ENCODE measurements around the gene AMBRA1.

The AMBRA1 gene

GRCh38 chr11:46363031-46363407, 230.8 kb downstream of the AMBRA1 start:
- no peak overlapping the region for H3K4me3 ChIP-seq
- no peak for TF ChIP-seq CTCF (IDR thresholded peaks at IDR 0.05)
- intact Hi-C loops (cut with DNase I; ENCODE audit: low total_unique reads) = no loop called here
- DNase-seq = peak; percentile 65 to 81
- H3K9me3 ChIP-seq = no peaks in the 10 kb centered on the region
- no peaks in the 10 kb centered on the region for H3K27me3 ChIP-seq
- peaks cover 5 to 46% (median 40%) of the 10 kb centered on the region in 4 donors for H3K4me1 ChIP-seq
- peaks cover 0 to 12% (median 3%) of the 10 kb centered on the region in 3 donors for H3K36me3 ChIP-seq
- H3K27ac ChIP-seq = peak overlapping the region; percentile 81

GRCh38 chr11:46362156-46363030, 231.4 kb downstream of the AMBRA1 start:
- peak overlapping the region; percentile 40 to 50 for H3K4me3 ChIP-seq
- H3K27me3 ChIP-seq = no peaks in the 10 kb centered on the region
- H3K27ac ChIP-seq = peak overlapping the region; percentile 81
- H3K9me3 ChIP-seq = no peaks in the 10 kb centered on the region
- intact Hi-C loops (cut with DNase I; ENCODE audit: low total_unique reads) = no loop called here
- peaks cover 5 to 41% (median 35%) of the 10 kb centered on the region in 4 donors for H3K4me1 ChIP-seq
- TF ChIP-seq CTCF (IDR thresholded peaks at IDR 0.05) = no peak
- peaks cover 0 to 7% (median 0%) of the 10 kb centered on the region in 3 donors for H3K36me3 ChIP-seq
- DNase-seq = no peak

- peak; percentile 64 to 90 for DNase-seq
- Histone ChIP-seq H3K4me1 (peaks cover 5 to 37% (median 31%) of the 10 kb centered on the region in 4 donors), H3K9me3 (no peaks in the 10 kb centered on the region), H3K27me3 (no peaks in the 10 kb centered on the region), H3K36me3 (peaks cover 0 to 3% (median 0%) of the 10 kb centered on the region in 3 donors), H3K4me3 (peak overlapping the region; percentile 40 to 50), H3K27ac (peak overlapping the region; percentile 81)
- TF ChIP-seq CTCF (IDR thresholded peaks at IDR 0.05) = no peak
- intact Hi-C loops (cut with DNase I; ENCODE audit: low total_unique reads) = no loop called here
Observed at GRCh38 chr11:46361283-46362155, 232.3 kb downstream of the AMBRA1 start.

- Histone ChIP-seq H3K27ac (peak overlapping the region; percentile 81), H3K9me3 (no peaks in the 10 kb centered on the region), H3K4me3 (peak overlapping the region; percentile 40 to 50), H3K27me3 (no peaks in the 10 kb centered on the region), H3K36me3 (peaks cover 0 to 6% (median 0%) of the 10 kb centered on the region in 3 donors), H3K4me1 (peaks cover 5 to 37% (median 31%) of the 10 kb centered on the region in 4 donors)
- no peak for TF ChIP-seq CTCF (IDR thresholded peaks at IDR 0.05)
- intact Hi-C loops (cut with DNase I; ENCODE audit: low total_unique reads) = no loop called here
- no peak for DNase-seq
Observed at GRCh38 chr11:46360878-46361277, 232.9 kb downstream of the AMBRA1 start.

DNA sequence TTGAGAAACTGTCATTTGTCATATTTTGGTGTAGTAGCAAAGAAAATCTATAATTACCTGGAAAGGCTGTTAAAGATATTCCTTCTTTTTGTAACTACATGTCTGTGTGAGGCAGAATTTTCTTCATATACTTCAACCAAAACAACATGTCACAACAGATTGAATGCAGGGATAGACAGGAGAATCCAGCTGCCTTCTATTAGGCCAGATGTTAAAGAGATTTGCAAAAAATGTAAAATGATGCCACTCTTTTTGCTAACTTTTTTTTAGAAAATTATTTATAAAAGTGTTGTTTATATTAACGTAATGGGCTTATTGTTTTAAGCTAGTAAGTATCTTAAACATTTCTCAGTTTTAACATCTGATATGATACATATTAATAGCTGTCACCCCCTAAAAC, 233.9 kb downstream of the AMBRA1 start:
- no peaks in the 10 kb centered on the region for H3K9me3 ChIP-seq
- TF ChIP-seq CTCF (IDR thresholded peaks at IDR 0.05) = no peak
- H3K4me1 ChIP-seq = peaks cover 5 to 37% (median 31%) of the 10 kb centered on the region in 4 donors
- intact Hi-C loops (cut with DNase I; ENCODE audit: low total_unique reads) = no loop called here
- H3K27ac ChIP-seq = peak overlapping the region in 1 of 2 donors; percentile 81
- peaks cover 0 to 6% (median 0%) of the 10 kb centered on the region in 3 donors for H3K36me3 ChIP-seq
- H3K4me3 ChIP-seq = no peak overlapping the region
- DNase-seq = no peak
- no peaks in the 10 kb centered on the region for H3K27me3 ChIP-seq
